ENCODE results near the gene PI4KA.
"Not testable (repeated sequence)": the region's sequence is repeated elsewhere in the genome, so short reads cannot be mapped to it uniquely, and the experiment has no call there.

- TF ChIP-seq CTCF, POLR2A (IDR thresholded peaks at IDR 0.05): not testable (repeated sequence)
Observed at GRCh38 chr22:20713116-20713515, 145.5 kb downstream of the PI4KA start.

Measured in right lobe of liver (tissue), 4 donors.